Fibroblast of lung (primary cell): ENCODE measurements around the gene CTDP1.

ENCODE experiments used
- EZH2 ChIP-seq: IDR thresholded peaks from 2 replicates; pipeline ENCODE4 v1.5.1; 2012; ENCODE audit warnings: low read length, control low read depth, mild to moderate bottlenecking; ENCODE audit errors: missing control alignments
- TF ChIP-seq, protein P1 (sequence below), 2 donors: IDR thresholded peaks in 1 of 2; conservative IDR thresholded peaks in 1 of 2; 1 replicate in 1 of 2; 2 replicates in 1 of 2; pipeline ENCODE4 v1.5.1; 2011 to 2012; ENCODE audit warnings: low read length in 2 of 2, control low read depth in 1 of 2, inconsistent platforms in 1 of 2, low read depth in 1 of 2, mild to moderate bottlenecking in 1 of 2

DNA sequence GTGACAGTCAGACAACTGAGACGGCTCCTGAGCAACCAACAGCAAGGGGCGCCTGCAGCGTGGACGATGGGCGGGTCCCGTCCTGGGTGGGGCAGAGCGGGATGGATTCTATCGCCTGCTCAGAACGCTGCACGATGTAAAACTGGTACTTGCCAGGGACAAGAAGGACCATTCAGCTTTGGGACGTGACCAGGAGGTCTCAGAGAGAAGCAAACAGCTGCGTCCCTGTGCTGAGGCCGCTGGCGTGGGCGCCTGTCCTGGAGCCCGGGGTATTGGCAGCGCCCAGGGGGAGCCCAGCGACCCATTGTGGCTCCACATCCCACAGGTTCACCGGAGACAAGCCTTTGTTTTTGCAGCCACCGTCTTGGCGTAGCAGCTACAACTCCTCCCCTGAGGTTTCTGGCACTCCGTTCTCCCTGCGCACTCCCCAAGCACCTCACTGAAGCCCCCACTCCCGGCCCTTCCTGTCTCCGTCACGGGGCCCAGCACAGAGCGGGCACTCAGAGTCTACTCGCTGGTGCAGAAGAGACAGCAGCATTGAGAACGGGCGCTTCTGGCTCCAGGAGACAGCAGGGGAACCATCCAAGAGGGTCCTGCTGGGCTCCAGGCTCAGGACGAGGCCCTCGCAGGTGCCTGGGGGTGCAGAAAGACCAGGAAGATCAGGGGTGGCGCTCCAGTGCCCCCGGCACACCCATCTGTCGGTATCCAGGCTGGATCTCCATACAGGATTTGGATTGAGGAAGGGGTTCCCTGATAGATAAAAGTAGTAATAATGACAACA, 96.0 kb downstream of the CTDP1 start:
- TF ChIP-seq, protein P1, sequence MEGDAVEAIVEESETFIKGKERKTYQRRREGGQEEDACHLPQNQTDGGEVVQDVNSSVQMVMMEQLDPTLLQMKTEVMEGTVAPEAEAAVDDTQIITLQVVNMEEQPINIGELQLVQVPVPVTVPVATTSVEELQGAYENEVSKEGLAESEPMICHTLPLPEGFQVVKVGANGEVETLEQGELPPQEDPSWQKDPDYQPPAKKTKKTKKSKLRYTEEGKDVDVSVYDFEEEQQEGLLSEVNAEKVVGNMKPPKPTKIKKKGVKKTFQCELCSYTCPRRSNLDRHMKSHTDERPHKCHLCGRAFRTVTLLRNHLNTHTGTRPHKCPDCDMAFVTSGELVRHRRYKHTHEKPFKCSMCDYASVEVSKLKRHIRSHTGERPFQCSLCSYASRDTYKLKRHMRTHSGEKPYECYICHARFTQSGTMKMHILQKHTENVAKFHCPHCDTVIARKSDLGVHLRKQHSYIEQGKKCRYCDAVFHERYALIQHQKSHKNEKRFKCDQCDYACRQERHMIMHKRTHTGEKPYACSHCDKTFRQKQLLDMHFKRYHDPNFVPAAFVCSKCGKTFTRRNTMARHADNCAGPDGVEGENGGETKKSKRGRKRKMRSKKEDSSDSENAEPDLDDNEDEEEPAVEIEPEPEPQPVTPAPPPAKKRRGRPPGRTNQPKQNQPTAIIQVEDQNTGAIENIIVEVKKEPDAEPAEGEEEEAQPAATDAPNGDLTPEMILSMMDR (conservative IDR thresholded peaks at IDR 0.05 in 1 of 2, IDR thresholded peaks at IDR 0.05 in 1 of 2; ENCODE audit: low read depth in 1 of 2, low read length in 2 of 2), result no peak
- TF ChIP-seq EZH2, result no peak
